ENCODE results near the gene PIEZO2. TPM values are rescaled to one million over a fixed set of nuclear protein-coding genes. Genes with fewer than 3 reads are reported as not detected.

Gene PIEZO2
- total and polyA plus RNA-seq, 12 donors: 0.07 to 1.4 (median 0.25) TPM; not detected in 1

DNA sequence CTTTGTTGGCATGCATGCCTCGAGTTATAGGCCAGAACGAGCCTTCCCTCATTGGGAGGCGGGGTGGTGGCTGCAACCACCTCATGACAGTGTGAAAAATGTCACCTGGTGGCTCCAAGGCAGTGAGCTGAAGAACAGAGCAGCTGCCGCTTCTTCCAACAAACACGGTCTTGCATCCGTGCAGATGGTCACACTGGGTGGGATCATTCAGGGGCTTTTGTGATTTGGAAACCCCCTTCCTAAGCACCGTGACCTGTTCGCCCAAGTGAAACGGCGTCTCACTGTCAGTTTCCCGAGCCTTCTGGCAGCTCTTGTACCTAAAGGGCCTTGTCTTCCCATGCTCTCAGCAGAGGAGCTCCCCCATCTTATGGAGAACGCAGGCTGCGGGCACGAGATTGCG, 463.9 kb downstream of the PIEZO2 start:
- TF ChIP-seq, protein P1, sequence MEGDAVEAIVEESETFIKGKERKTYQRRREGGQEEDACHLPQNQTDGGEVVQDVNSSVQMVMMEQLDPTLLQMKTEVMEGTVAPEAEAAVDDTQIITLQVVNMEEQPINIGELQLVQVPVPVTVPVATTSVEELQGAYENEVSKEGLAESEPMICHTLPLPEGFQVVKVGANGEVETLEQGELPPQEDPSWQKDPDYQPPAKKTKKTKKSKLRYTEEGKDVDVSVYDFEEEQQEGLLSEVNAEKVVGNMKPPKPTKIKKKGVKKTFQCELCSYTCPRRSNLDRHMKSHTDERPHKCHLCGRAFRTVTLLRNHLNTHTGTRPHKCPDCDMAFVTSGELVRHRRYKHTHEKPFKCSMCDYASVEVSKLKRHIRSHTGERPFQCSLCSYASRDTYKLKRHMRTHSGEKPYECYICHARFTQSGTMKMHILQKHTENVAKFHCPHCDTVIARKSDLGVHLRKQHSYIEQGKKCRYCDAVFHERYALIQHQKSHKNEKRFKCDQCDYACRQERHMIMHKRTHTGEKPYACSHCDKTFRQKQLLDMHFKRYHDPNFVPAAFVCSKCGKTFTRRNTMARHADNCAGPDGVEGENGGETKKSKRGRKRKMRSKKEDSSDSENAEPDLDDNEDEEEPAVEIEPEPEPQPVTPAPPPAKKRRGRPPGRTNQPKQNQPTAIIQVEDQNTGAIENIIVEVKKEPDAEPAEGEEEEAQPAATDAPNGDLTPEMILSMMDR (IDR thresholded peaks at IDR 0.05): no peak

DNA sequence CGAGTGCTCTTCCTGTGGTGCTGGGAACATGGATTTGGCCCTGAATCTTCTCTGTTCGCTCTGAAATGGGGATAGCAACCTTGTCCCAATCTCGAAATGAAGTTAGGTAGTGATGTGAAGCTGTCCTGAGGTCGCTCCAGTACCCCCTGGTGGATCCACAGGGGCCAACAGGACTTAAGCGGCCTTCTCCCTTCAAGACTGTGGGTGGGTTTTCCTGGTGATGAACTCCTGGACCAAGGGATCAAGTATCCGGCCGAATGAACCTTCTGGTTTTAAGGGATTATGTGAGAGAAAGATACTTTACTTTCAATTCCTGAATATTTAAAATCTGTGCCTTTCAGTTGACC, 467.0 kb downstream of the PIEZO2 start:
- Histone ChIP-seq H3K36me3 (no peaks in the 10 kb centered on the region), H3K27ac (no peak overlapping the region), H3K27me3 (peaks cover 0 to 4% (median 0%) of the 10 kb centered on the region in 7 donors), H3K4me3 (no peak overlapping the region), H3K4me1 (no peaks in the 10 kb centered on the region), H3K9me3 (no peaks in the 10 kb centered on the region)
- TF ChIP-seq, protein P1 (IDR thresholded peaks at IDR 0.05): no peak
- ATAC-seq (no peak), DNase-seq (no peak)
- intact Hi-C loops (cut with DNase I): no loop called here
- 94 to 95% methylated on average over 7 of the region's 7 CpGs for WGBS, 2 donors

More for the DNA sequence above, 463.9 kb downstream of the PIEZO2 start:
- Histone ChIP-seq H3K9me3 (no peaks in the 10 kb centered on the region), H3K27ac (no peak overlapping the region), H3K4me3 (no peak overlapping the region), H3K27me3 (no peaks in the 10 kb centered on the region), H3K4me1 (no peaks in the 10 kb centered on the region), H3K36me3 (no peaks in the 10 kb centered on the region)
- DNase-seq (no peak), ATAC-seq (no peak)
- WGBS, 2 donors: 81 to 87% methylated on average over 15 of the region's 15 CpGs
- intact Hi-C loops (cut with DNase I): no loop called here

DNA sequence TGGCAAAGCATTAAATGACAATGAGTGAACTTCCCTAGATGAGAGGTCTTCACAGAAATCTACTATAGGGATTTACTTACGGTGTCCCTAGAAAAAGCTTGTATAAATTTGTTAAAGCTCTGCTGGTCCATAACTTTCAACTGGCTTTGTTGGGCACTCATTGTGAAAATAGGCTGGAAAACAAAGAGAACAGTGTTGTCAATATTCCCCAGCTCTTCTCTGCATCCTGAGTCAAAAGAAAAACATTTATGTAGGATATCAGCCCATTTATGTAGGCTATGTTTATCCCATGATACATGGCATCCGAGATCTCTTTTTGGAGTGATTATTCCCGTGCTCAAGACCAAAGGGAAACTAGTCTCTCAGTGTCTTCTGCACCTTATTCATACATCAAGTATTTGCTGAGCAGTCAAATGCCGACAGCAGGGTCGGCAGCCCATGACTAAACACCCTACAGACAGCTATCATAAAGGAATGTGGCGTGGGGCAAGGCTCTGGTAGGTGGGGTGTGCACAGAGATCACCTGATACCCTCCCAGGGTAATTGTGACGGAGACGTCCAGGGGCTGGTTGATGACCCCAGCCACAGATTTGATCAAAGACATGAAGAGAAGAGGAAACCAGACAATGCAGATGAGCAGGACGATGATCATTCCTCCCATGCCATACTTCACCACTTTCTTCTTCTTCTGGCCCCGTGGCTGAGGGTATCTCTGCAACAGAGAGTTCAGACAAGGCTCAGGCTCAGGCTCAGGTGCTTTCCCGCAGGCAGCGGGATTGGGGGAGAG, 467.6 kb downstream of the PIEZO2 start:
- Histone ChIP-seq H3K4me1 (no peaks in the 10 kb centered on the region), H3K27ac (no peak overlapping the region), H3K4me3 (no peak overlapping the region), H3K9me3 (no peaks in the 10 kb centered on the region), H3K36me3 (no peaks in the 10 kb centered on the region), H3K27me3 (peaks cover 0 to 4% (median 0%) of the 10 kb centered on the region in 7 donors)
- intact Hi-C loops (cut with DNase I): no loop called here
- DNase-seq (no peak), ATAC-seq (no peak)
- TF ChIP-seq, protein P1 (IDR thresholded peaks at IDR 0.05): no peak
- 88% methylated on average over 12 of the region's 12 CpGs for WGBS, 2 donors

DNA sequence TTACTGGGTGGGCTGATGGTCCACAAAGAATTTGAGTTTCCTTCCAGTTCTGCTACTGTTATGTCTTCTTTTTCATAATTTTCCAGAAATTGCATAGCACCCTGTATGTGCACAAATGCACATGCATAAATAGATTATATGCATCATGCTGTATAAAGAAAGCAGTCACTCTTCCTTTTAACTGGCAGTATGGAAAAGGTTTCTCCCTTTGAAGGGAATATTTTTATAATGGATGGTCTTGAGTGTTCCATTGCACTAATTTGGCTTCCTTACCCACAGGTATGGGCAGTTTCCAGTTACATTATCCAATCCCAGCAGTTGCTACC, 469.1 kb downstream of the PIEZO2 start:
- H3K27ac ChIP-seq: no peak overlapping the region
- no peak for ATAC-seq
- H3K9me3 ChIP-seq: no peaks in the 10 kb centered on the region
- no peak for DNase-seq
- intact Hi-C loops (cut with DNase I): no loop called here
- H3K4me3 ChIP-seq: no peak overlapping the region
- H3K36me3 ChIP-seq: no peaks in the 10 kb centered on the region
- H3K27me3 ChIP-seq: peaks cover 0 to 4% (median 0%) of the 10 kb centered on the region in 7 donors
- no peaks in the 10 kb centered on the region for H3K4me1 ChIP-seq
- TF ChIP-seq, protein P1 (IDR thresholded peaks at IDR 0.05): no peak
